GM03348 (cell line): ENCODE data around the gene TIMM22.

Experiments used
- DNase-seq: peaks from one replicate; pipeline ENCODE4 v3.0.0; 2012; ENCODE audit warnings: low spot score

TIMM22 gene

GRCh38 chr17:1022278-1023024 lies 25.5 kb downstream of the TIMM22 start:
- DNase-seq, result no peak

- DNase-seq, result no peak
Measured at GRCh38 chr17:1024076-1024475, 27.1 kb downstream of the TIMM22 start.

- no peak for DNase-seq
Measured at GRCh38 chr17:1025733-1026598, 29.0 kb downstream of the TIMM22 start.

- DNase-seq, result no peak
Measured at GRCh38 chr17:1026599-1026975, 29.7 kb downstream of the TIMM22 start.

GRCh38 chr17:1027044-1027443 lies 30.1 kb downstream of the TIMM22 start:
- DNase-seq, result no peak

GRCh38 chr17:1029196-1029921 lies 32.4 kb downstream of the TIMM22 start:
- peak; percentile 79 for DNase-seq

GRCh38 chr17:1029922-1030644 lies 33.2 kb downstream of the TIMM22 start:
- DNase-seq, result no peak

GRCh38 chr17:1030684-1031532 lies 34.0 kb downstream of the TIMM22 start:
- DNase-seq, result no peak

GRCh38 chr17:1031711-1032110 lies 34.8 kb downstream of the TIMM22 start:
- peak; percentile 68 for DNase-seq

- no peak for DNase-seq
Measured at GRCh38 chr17:1032391-1032790, 35.5 kb downstream of the TIMM22 start.

- no peak for DNase-seq
Measured at GRCh38 chr17:1033503-1033902, 36.6 kb downstream of the TIMM22 start.

- DNase-seq, result no peak
Measured at GRCh38 chr17:1034652-1035210, 37.8 kb downstream of the TIMM22 start.

- DNase-seq, result no peak
Measured at GRCh38 chr17:1035546-1036170, 38.7 kb downstream of the TIMM22 start.

GRCh38 chr17:1036171-1036844 lies 39.4 kb downstream of the TIMM22 start:
- no peak for DNase-seq

GRCh38 chr17:1036845-1037237 lies 39.9 kb downstream of the TIMM22 start:
- no peak for DNase-seq

GRCh38 chr17:1037238-1037879 lies 40.4 kb downstream of the TIMM22 start:
- DNase-seq, result no peak

- no peak for DNase-seq
Measured at GRCh38 chr17:1038459-1039122, 41.7 kb downstream of the TIMM22 start.

- DNase-seq, result no peak
Measured at GRCh38 chr17:1039123-1039507, 42.2 kb downstream of the TIMM22 start.
